GM10266 (cell line): ENCODE results near the gene PALM2AKAP2.

Source experiments
- DNase-seq: peaks from one replicate; pipeline ENCODE4 v3.0.0; 2012; ENCODE audit errors: extremely low spot score
- TF ChIP-seq, protein P1 (sequence below): IDR thresholded peaks from 2 replicates; pipeline ENCODE4 v1.5.1; 2012; ENCODE audit warnings: mild to moderate bottlenecking, low read depth; ENCODE audit not compliant: control insufficient read depth, insufficient read depth; ENCODE audit errors: missing control alignments

Gene PALM2AKAP2

DNA sequence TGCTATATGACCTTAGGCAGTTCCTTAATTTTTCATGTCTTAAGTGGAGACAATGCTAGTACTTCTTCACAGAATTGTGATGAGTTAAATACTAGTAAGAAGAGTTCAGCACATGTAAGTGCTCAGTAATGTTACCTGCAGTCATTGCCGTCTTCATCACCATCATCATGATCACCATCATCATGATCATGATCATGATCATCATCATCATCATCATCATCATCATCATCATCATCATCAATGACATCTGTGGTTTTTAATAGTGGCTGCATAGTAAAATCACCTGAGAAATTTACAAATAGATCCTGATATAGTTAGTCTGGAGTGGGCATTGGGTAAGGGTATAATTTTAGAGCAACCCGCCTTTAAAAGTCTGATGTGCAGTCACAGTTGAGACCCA, 14.7 kb upstream of the PALM2AKAP2 start:
- TF ChIP-seq, protein P1, sequence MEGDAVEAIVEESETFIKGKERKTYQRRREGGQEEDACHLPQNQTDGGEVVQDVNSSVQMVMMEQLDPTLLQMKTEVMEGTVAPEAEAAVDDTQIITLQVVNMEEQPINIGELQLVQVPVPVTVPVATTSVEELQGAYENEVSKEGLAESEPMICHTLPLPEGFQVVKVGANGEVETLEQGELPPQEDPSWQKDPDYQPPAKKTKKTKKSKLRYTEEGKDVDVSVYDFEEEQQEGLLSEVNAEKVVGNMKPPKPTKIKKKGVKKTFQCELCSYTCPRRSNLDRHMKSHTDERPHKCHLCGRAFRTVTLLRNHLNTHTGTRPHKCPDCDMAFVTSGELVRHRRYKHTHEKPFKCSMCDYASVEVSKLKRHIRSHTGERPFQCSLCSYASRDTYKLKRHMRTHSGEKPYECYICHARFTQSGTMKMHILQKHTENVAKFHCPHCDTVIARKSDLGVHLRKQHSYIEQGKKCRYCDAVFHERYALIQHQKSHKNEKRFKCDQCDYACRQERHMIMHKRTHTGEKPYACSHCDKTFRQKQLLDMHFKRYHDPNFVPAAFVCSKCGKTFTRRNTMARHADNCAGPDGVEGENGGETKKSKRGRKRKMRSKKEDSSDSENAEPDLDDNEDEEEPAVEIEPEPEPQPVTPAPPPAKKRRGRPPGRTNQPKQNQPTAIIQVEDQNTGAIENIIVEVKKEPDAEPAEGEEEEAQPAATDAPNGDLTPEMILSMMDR = no peak
- DNase-seq = no peak

DNA sequence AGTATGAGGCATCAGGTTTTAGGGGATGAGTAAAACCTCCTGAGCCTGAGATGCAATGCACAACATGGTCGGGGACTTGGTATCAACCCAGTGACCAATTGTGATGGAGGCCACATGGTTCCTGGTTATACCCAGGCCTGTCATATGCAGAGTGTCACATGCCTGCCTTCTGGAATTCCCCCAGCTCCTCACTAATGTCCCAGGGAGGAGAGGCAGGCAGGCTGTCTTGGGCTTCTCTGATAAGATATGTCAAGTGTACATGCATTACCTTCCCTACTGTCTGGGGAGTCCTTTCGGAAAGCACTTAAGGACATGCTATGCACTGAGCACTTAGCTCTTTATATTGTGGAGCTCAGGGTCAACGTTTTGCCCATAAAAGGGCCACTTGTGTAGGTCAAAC, 14.2 kb upstream of the PALM2AKAP2 start:
- TF ChIP-seq, protein P1 = no peak
- no peak for DNase-seq

GRCh38 chr9:109766351-109766750, 13.6 kb upstream of the PALM2AKAP2 start:
- DNase-seq = no peak

DNA sequence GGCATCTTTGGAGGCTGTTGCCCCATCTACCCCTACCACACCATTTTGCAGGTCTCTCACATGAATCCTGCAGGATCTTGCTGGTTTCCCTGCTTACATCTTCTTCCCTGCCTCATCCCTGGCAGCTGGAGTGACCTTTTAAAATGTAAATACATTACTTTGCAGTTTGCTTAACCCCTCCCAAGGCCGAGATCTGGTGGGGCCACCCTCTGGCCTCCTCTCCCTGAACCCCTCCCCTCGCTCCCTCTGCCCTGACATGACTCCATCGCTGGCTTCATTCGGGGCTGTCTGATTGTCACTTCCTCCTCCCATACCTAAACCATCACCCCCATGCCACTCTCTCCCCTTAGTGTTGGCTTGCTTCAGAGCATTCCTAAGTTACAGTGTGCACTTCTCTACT, 12.6 kb upstream of the PALM2AKAP2 start:
- no peak for DNase-seq
- TF ChIP-seq, protein P1 = no peak

More at GRCh38 chr9:109766351-109766750, 13.6 kb upstream of the PALM2AKAP2 start:
- TF ChIP-seq, protein P1 = no peak

GRCh38 chr9:109767814-109768213, 12.2 kb upstream of the PALM2AKAP2 start:
- TF ChIP-seq, protein P1 = no peak
- DNase-seq = no peak

DNA sequence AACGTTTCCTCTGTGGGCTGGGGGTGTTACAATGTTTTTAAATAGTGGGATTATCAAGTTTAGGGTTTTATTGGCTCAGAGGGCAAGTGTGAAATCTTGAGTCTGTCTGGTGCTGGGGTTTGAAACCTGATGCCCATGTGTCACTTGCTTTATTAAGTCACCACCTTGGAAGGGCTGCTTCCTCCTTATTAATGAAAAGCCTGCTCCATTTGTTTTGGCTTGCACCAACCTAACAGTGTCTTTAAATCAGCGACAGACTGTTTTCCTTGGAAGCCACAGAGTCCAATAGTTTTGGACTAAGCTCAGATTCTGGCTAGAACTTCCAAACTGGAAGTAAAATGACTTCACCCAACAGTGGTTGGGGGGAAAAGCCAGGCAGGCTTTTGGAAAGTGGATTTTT, 10.7 kb upstream of the PALM2AKAP2 start:
- DNase-seq = no peak
- TF ChIP-seq, protein P1 = no peak

DNA sequence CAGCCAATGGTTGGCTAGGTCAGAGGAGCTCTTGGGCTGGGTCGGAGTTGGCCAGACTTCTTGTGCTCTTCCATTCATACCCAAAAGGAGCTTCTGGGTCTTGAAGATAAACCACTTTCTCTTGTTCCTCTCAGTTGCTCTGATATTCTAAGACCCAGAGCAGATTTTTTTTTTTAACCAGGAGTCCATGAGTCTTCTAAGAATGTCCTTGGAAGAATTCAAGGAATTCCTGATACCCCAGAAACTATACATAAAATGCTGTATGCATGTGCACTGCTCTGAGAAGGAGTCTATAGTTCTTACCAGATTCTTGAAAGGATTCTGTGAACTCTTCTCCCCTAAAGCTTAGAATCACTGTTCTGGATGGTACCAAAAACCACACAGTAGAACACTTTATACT, 9.9 kb upstream of the PALM2AKAP2 start:
- TF ChIP-seq, protein P1 = no peak
- DNase-seq = no peak

GRCh38 chr9:109771087-109771486, 8.9 kb upstream of the PALM2AKAP2 start:
- DNase-seq = no peak
- TF ChIP-seq, protein P1 = no peak
